NOMO-1 (cell line): ENCODE results near the gene EPHA10.
"Not testable (repeated sequence)": the region's sequence is repeated elsewhere in the genome, so short reads cannot be mapped to it uniquely, and the experiment has no call there.

Experiments used
- DNase-seq, 2 experiments: peaks; one replicate each; lab custom pipeline; 2025; ENCODE audit not compliant: unreplicated experiment in 2 of 2; lab: John Stamatoyannopoulos, UW

EPHA10 gene

DNA sequence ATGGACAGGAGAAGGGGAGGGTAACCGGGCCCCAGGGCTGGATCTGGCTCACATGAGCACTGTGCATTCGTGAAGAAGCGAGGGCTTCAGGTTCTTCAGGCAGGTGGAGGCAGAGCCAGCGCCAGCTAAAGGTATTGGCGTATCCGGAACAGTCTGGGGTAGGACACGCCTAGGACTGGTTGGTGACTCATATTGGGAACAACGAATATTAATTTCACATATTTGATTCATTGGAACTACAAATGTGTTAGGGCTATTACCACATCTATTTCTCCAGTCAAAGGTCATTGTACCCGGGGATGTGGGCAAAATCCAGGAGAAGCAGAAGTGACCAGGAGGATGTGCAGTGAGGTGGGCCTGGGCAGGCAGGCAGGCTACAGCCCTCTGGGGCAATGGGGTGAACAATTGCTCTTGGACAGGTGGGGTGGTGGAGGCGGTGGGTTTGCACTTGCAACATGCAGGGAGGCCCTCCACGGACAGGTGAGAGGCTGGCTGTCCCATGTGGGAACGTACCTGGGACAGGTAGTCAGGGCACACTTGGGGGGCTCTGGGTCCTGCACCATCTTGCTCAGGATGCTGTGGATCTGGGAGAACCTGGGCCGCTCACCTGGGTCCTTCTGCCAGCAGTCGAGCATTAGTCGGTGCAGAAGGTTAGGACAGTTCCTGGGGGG lies 45.9 kb downstream of the EPHA10 start:
- DNase-seq: no peak

DNA sequence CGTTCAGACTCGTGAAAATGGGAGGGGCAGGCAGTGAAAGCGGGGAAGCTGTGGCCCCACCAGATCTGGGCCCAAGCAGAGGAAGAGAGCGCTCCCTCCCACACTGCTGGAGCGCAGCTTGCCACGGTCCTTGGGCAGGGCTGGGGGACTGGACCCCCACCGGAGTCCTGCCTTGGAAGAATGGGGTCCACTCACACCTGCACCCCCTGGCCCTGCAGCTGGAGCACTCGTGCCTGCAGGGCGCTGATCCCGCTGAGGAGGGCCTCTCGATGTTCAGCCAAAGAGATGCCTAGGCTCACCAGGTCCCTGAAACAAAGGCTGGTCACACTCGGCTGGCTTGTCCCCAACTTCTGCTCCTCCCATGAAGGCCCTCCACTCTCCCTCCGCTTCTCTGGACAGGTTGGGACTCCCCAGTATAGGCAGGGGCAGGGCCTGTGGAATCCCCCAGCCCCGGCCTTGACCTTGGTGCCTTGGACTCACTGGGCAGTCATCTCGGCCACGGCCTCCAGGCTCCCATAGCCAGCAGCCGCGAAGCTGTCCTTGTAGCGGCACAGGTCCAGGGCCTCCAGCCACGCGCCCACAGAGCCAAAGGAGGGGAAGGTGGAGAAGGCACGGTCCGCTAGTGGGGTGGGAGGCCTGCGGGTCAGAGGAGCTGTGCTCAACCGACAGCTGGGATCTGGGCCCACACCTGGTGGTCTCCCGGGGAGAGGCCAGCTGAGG lies 46.6 kb downstream of the EPHA10 start:
- no peak for DNase-seq

DNA sequence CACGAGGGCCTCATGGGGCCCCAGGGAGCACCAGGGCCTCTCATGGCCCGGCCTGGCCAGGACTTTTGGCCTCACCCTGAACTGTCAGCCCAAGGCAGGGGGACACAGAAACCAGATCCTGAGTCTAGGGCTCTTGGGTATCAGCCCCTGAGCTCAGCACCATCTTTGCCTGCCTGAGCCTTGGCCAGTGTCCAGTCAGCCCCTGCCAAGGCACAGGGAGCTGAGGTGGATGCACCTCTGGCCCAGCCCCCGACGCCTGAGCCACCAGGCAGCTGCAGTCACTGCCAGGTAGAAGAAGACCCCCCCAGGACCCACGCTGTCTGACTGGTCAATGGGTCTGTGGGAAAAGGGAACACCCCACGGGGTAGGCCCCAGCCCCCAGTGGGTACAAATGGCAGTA lies 47.3 kb downstream of the EPHA10 start:
- no peak for DNase-seq

DNA sequence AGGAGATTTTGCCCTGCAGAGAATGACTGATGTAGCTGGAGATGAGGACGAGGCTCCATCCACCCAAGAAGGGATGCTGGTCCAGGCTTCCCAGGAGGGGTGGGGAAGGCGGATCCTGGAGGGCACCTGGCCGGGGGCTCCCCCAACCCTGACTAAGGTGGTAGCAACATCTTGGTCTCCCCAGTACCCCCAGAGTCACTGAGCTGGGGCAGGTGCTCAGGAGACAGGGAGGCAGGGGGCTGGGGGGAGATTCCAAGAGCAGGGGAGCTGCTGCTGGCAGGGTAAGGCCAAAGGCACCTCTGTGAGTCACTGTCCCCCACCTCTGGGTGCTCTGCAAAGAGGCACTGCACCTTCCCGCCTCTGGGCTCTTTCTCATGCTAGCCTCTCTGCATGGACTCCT lies 48.6 kb downstream of the EPHA10 start:
- no peak for DNase-seq

DNA sequence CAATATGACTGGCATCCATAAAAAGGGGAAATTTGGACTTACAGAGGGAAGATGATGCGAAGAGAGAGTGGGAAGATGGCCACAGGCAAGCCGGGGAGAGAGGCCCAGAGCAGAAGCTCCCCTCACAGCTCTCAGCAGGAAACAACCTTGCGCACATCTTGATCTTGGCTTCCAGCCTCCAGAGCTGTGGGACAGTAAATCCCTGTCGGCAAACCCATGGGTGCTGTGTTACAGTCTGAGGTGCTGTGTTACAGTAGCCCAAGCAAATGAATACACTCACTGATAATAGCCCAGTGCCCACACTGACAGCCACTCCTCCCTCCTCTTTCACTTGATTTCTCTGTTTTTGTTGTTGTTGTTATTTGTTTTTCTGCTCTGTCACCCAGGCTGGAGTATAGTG lies 50.2 kb downstream of the EPHA10 start:
- no peak for DNase-seq

DNA sequence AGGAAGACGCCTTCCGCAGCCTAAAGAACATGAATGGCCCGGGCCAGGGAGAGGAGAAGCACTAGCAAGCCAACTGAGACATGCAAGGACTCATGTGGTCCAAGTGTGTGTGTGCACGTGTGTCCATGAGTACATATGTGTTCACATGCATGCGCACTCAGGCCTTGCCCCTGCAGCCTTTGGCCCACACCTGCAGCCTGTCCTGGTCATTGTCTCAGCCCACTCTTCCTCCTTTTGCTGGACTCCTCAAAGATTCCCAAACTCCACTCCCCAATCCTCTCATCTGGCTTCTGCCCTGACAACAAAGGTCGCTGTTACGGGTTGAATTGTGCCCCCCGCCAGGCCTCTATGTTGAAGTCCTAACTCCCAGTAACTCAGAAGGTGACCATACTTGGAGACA lies 50.7 kb downstream of the EPHA10 start:
- DNase-seq: no peak

DNA sequence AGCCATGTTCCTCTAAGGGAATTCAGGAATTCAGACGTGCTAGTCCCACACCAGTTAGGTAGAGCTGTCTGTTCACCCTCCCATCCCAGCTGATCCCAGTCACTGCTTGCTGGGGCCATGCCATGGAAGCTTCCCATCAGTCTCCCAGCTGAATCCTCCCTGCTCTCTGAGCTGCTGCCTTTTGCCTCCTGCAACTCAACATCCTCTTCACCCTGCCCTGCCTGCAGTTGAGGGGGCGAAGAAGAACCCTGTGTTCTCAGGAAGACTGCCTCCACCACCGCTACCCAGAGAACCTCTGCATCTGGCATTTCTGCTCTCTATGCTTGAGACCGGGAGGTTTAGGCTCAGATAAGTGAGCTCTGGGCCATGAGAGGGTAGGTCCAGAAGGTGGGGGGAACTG lies 56.4 kb downstream of the EPHA10 start:
- DNase-seq: no peak

DNA sequence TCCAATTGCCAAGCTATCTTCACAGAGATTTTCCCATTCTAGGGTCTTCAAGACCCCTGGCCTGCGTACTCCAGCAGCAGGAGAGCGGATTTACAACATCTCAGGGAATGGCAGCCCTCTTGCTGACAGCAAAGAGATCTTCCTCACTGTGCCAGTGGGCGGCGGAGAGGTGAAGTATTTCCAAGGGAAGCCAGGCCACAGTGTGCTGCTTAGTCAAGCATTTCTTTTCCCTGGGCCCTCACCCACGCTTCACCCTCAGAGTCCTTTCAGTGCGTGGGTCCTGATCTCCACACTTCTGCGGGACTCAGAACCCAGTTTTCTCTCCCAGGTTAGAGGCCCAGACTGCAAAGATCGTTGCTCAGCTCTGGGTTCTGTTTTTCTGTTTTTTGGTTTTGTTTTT lies 59.5 kb downstream of the EPHA10 start:
- no peak for DNase-seq

DNA sequence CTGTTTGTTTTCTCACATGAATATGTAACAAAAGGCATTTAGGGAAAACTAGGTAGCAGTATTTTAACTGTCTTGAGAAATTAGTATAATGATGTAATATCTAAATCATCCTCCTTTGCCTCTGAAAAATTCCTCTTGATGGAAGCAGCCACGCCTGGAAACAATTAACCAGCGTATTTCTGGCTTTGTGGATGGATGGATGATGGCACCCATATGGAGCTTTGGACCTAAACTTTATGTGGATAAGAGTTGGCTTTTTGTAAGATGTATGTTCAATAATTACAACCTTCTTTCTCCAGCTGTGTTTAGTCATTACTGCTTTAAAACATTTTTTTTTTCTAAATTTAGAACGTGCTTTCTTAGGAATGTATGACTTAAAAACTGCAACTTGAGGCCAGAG lies 60.0 kb downstream of the EPHA10 start:
- no peak for DNase-seq

DNA sequence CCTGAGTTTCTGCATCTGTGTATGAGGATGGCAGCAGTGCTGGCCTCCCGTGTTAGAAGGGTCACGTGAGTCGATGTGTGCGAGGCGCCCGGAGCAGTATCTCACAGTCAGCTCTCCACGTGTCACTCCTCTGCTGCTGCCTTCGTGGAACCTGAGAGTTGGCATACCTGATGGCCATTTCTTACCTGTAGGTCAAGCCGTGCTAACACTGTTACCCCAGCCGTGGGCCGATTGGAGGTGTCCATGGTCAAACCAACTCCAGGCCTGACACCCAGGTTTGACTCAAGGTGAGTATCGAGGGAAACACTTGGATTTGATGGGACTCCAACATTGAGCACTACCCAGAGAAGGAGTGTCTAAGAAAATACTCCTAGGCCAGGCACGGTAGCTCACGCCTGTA lies 61.9 kb downstream of the EPHA10 start:
- DNase-seq: no peak

DNA sequence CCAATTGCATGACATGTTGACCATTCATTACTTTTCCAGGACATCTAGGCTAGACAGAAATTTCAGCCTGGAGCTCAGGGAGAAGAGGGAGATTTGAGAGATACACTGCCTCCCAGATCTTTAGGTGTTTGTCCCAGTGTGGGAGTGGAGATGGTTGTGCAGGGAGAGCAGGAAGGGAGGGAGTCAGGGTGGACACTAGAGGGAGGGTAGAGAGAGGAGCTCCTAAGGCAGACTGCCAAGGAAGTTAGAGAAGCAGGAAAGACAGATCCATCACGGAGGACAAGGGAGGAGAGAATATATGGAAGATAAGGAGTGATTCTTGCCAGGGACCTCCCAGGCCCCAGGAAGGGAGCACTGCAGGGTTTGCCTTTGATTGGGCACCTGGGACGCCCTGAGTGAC lies 63.9 kb downstream of the EPHA10 start:
- DNase-seq: no peak

DNA sequence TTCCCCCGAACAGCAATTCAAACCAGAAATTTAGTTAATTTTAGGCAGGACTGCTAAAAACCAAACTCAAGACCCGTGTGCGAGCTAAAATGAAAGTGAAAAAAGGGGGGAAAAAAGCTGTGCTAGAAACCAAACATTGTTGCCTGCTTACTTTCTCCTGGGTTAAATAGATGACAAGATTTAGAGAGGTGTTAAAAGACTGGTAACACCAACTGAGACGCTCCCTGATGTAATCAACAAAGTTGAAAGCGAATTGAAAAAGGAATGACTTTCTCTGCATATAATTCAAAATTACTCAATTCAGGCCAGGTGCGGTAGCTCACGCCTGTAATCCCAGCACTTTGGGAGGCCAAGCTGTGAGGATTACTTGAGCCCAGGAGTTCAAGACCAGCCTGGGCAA lies 65.8 kb downstream of the EPHA10 start:
- DNase-seq: no peak

DNA sequence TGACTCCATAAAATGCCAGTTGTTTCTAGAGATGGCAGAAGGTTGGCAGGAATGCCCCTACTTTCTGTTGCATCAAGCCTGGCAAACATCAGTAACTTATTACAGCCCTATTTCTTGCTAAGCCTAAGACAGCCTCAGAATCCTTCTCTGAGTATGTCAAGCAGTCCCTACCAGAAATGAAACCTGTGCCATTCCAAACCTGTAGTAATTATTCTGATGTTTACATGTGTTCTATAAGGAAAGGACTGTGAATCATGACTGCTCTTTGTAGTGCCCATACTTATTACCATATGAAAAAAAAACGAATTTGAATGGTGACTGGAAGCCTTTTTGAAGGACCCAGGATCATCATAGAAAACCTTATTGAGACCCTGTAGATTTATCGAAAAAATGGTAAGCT lies 67.2 kb downstream of the EPHA10 start:
- no peak for DNase-seq

DNA sequence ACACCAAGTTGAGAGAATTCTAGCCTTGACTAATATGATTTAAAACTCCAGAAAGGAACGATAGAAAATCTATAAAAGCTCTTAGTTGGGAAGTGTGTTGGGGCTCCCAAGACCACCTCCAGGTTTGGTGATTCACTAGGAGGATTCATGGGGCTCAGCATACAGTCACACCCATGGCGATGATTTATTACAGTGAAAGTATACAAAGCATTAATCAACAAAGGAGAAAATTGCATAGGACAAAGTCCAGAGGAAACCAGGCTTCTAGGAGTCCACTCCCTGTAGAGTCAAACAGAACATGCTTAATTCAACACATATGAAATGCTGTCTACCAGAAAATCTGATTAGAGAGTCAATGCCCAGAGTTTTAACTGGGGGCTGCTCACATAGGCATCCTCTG lies 67.8 kb downstream of the EPHA10 start:
- DNase-seq: no peak

DNA sequence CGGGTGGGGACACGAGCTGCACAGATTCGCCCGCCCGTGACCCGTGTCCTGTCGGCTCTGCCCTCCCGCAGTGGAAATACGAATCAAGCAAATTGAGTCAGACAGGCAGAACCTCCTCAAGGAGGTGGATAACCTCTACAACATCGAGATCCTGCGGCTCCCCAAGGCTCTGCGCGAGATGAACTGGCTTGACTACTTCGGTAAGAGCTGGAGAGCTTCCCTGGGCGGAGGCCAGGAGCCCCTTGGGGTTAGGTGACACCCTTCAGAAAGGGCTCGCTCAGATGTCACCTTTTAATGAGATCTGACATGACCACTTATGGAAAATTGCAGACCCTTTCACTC lies 72.1 kb downstream of the EPHA10 start:
- peak in 1 of 2 experiments; percentile 27 for DNase-seq

DNA sequence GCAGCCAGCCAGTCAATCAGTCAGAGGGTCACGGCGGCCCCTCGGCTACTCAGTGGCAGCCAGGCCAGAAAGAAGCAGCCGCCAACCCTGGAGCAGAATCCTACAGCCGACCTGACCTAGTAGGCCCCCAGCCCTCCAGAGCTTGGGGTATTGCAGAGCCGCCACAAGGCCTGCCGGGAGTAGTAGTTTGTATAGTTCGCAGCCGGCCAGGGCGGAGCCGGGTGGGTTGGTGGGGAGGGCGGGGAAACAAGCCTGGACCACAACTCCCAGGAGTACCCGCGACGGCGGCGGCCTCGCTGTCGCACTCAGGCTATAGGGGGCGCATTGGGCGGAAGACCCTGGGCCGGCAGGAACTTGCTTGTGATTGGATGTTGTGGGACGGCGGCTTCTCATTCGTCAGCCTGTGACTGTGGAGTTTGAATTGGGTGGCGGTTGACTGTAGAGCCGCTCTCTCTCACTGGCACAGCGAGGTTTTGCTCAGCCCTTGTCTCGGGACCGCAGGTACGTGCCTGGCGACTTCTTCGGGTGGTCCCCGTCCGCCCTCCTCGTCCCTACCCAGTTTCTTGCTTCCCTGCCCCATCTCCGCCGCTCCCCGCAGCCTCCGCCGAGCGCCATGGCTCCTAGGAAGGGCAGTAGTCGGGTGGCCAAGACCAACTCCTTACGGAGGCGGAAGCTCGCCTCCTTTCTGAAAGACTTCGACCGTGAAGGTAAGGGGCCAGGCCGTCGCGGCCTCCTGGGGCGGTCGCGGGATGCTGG lies 72.7 kb downstream of the EPHA10 start, which contains the start of gene CDCA8:
TSS of gene CDCA8 (plus strand) at position 439 of the 756 bp plus-strand sequence. CDS start at position 614, 175 bp downstream.
- DNase-seq: peak; percentile 98 to 100

DNA sequence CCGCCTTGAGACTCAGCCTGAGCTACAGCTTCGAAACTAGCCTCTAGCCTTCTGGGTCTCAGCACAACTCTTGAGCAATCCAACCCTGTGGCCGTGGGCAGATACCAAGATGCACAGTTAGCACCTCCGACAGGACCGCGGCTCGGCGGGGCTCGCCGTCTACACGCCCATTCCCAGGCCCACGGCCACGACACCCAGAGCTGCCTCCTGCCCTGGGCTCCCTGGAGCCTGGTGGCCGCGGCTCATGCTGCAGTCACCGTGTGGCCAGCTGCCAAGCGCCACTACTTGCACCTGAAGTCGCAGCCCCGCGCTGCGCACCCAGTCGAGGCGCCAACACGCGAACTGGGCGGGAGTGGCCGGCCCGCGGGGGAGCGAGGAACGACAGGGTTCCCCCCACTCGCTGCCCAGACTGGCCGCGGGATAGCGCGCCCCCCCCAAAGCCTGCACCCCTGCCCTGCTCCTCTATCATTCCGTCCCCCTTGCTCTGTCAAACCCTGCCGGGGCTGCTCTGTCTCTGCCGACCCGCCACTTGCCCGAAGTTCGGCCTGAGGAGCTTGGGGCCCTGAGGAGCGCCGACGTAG lies 73.3 kb downstream of the EPHA10 start:
- peak; percentile 61 to 64 for DNase-seq

DNA sequence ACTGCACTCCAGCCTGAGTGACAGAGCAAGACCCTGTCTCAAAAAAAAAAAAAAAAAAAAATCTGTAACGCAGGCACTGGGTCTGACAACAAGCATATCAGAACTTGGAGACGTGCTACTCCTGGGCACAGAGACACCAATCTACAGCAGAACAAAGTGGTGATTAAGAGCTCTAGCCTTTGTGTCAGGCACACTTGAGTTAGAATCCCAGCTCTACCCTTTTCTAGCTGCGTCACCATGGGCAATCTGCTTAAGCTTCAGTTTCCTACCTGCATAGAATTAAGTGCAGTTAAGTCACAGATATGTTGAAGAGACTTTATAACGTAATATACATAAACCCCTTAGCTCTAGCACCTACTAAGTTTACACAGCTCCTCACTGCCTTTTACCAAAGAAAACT lies 76.0 kb downstream of the EPHA10 start:
- no peak for DNase-seq

DNA sequence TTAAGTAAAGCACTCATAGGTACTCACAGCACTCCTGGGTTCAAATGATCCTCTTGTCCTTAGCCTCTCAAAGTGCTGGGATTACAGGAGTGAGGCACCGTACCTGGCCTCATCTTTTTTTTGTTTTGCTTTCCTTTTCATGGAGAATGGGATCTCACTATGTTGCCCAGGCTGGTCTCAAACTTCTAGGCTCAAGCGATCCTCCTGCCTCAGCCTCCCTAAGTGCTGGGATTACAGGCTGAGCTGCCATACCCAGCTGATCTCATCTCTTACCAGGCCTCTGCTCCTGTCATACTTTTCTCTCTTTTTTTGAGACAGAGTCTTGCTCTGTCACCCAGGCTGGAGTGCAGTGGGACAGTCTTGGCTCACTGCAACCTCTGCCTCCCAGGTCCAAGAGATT lies 77.2 kb downstream of the EPHA10 start:
- DNase-seq: not testable (repeated sequence)

DNA sequence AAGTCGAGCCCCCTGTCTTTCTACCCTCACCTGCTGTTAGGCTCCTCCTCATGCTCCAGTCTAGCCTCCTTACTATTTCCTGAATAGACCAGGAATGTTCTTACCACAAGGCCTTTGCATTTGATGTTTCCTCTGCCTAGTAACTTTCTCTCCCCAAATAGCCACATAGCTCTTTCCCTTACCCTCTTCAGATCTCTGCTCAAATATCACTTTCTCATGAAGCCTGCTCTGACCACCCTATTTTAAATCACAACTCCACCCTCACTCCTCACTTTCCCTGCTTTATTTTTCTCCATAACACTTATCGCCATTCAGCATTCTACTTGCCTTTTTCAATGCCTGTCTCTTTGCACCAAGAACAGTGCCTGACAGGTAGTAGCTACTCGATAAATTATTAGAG lies 79.2 kb downstream of the EPHA10 start:
- no peak for DNase-seq

DNA sequence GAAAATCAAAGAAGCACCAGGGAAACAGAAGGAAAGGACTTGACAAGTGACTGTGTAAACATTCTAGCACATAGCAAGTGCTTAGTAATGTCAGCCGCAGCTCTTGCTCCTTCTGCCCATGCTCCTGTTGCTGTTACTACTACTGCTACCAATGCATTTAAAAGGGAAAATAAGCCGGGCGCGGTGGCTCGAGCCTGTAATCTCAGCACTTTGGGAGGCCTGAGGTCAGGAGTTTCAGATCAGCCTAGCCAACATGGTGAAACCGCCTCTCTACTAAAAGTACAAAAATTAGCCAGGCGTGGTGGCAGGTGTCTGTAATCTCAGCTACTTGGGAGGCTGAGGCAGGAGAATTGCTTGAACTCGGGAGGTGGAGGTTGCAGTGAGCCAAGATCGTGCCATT lies 80.7 kb downstream of the EPHA10 start:
- not testable (repeated sequence) for DNase-seq
